Measurements from ENCODE around the gene UBP1.

- no peak for TF ChIP-seq EZH2 (IDR thresholded peaks at IDR 0.05; ENCODE audit: borderline replicate concordance)
- TF ChIP-seq, protein P1, sequence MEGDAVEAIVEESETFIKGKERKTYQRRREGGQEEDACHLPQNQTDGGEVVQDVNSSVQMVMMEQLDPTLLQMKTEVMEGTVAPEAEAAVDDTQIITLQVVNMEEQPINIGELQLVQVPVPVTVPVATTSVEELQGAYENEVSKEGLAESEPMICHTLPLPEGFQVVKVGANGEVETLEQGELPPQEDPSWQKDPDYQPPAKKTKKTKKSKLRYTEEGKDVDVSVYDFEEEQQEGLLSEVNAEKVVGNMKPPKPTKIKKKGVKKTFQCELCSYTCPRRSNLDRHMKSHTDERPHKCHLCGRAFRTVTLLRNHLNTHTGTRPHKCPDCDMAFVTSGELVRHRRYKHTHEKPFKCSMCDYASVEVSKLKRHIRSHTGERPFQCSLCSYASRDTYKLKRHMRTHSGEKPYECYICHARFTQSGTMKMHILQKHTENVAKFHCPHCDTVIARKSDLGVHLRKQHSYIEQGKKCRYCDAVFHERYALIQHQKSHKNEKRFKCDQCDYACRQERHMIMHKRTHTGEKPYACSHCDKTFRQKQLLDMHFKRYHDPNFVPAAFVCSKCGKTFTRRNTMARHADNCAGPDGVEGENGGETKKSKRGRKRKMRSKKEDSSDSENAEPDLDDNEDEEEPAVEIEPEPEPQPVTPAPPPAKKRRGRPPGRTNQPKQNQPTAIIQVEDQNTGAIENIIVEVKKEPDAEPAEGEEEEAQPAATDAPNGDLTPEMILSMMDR (IDR thresholded peaks at IDR 0.05; ENCODE audit: poor library complexity), result no peak
Observed at GRCh38 chr3:33395900-33396299, 44.3 kb downstream of the UBP1 start.

All from hepatocyte (in vitro differentiated cells).